Right cardiac atrium (tissue), 5 donors: ENCODE results near the gene ARHGEF33. TPM values are rescaled to one million over a fixed set of nuclear protein-coding genes. Genes with fewer than 3 reads are reported as not detected.
A peak's percentile ranks its signal among the peaks of the same experiment; 100 is the strongest.

Experiments used
- ATAC-seq, 2 donors: fragments of 200-7000 bp; cut with Tn5 transposase; one replicate each; pipeline versions ENCODE4 v1.8.0 to v1.9.1; 2020; ENCODE audit warnings: moderate library complexity in 2 of 2, mild to moderate bottlenecking in 1 of 2
- DNase-seq, 3 donors: peaks; one replicate each; pipeline ENCODE4 v3.0.0-alpha.2; 2020
- H3K27ac ChIP-seq: one replicate; pipeline ENCODE4 v1.5.1; 2013; ENCODE audit warnings: mild to moderate bottlenecking, low read length, control low read depth, moderate library complexity
- H3K27me3 ChIP-seq: one replicate; pipeline ENCODE4 v1.6.1; 2013; ENCODE audit not compliant: control insufficient read depth, insufficient read depth
- H3K4me1 ChIP-seq: one replicate; pipeline ENCODE4 v1.6.1; 2013; ENCODE audit warnings: low read length; ENCODE audit not compliant: control insufficient read depth, insufficient read depth
- H3K4me3 ChIP-seq: one replicate; pipeline ENCODE4 v1.5.1; 2013; ENCODE audit warnings: low read length, control low read depth
- H3K9me3 ChIP-seq: one replicate; pipeline ENCODE4 v1.6.1; 2013; ENCODE audit warnings: low read length; ENCODE audit not compliant: control insufficient read depth
- WGBS: extraction: QIAGEN DNeasy Blood & Tissue Kit; methylation state at CpG from one replicate; pipeline ENCODE4 v1.1.7; 2013; 5-methylcytosine and 5-hydroxymethylcytosine counted together
- intact Hi-C, 4 donors: fragments of 100-400 bp; cut with DNase I; formaldehyde crosslinking; loops; one replicate each; pipeline versions ENCODE4 v1.11.0 to v1.14.0; 2022 to 2023
- polyA plus RNA-seq: library from polyadenylated mRNA; stranded (reverse); fragments of 200-250 nt; gene quantifications from one replicate; pipeline ENCODE4 v1.2.3, GENCODE V29; 2013
- total RNA-seq, 4 donors: library from RNA; stranded (reverse); fragmentation: NEBNext Ultra II Directional; extraction: Animal tissue kit (Norgen Biotek cat#: 25700); gene quantifications; one replicate each; pipeline ENCODE4 v1.2.1, GENCODE V29; 2021
- donor health status: healthy with polysubstance abuse.
- donor health status: DM: no; HTN: yes; CAD: no.
- donor health status: DM: no; HTN: no; CAD: no.
- donor health status: DM: no; HTN: yes; CAD: no; lungs with severe emphysema.
- donor health status: DM: yes; HTN: yes; CAD: no.

Gene ARHGEF33
- total and polyA plus RNA-seq, 5 donors, result 0.29 to 1.5 (median 0.41) TPM

DNA sequence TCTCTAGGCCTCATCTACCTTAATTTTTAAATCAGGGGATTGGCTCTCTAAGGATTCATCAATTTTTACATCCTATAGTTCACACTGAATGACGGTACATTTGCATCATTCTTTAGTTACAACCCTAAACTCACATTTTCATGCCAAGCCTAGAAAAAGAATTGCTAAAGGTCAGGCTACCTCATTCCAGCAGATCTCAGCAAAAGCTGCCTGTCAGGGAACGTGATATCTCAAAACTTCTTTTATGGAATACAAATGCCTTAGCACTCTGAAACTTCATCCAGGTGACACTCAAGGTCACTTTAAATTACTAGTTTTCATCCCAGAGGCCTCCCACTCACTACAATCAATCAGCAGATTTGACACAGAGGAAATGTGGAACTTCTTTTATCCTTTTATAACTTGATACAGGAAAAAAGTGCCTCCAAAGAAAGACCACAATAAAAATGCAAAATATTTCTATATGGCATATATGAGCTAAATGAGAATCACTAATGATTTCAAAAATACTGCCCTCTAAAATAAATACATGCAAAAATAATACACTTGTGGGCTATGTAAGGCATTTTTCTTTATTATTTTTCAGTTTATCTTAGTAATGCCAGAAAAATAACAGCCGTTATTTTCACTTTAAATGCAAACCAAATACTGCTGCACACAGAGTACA lies 91.5 kb downstream of the ARHGEF33 start:
- Histone ChIP-seq H3K4me3 (no peak overlapping the region), H3K27ac (no peak overlapping the region), H3K4me1 (no peaks in the 10 kb centered on the region), H3K9me3 (no peaks in the 10 kb centered on the region), H3K27me3 (no peaks in the 10 kb centered on the region)
- WGBS, result 94% methylated on average over 3 of the region's 3 CpGs
- ATAC-seq, result no peak
- DNase-seq, result no peak
- intact Hi-C loops, result no loop called here

GRCh38 chr2:38981670-38982357 lies 92.1 kb downstream of the ARHGEF33 start:
- no peaks in the 10 kb centered on the region for H3K9me3 ChIP-seq
- 96% methylated on average over 8 of the region's 8 CpGs for WGBS
- DNase-seq (no peak), ATAC-seq (no peak)
- H3K27ac ChIP-seq, result no peak overlapping the region
- intact Hi-C loops, result no loop called here
- no peaks in the 10 kb centered on the region for H3K27me3 ChIP-seq
- no peaks in the 10 kb centered on the region for H3K4me1 ChIP-seq
- no peak overlapping the region for H3K4me3 ChIP-seq

DNA sequence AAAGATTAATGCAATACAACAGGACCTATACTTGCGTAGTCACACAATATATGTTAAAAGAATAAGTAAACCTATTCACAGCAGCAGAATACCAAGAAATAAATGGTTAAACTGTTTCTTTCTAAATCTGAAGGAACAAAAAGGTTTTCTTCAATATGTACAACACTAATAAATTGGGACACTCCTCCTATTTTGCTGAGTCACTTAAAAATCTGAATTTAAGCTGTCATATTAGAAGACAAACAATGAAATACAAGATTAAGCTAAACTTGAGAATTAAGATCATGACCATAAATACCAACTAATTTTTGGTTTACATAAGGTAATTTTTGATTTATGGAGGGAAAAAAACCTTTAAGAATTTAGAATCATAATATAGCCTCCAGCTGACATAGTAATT lies 92.8 kb downstream of the ARHGEF33 start:
- no peak overlapping the region for H3K4me3 ChIP-seq
- no peak for ATAC-seq
- H3K9me3 ChIP-seq, result no peaks in the 10 kb centered on the region
- intact Hi-C loops, result no loop called here
- no peak overlapping the region for H3K27ac ChIP-seq
- H3K27me3 ChIP-seq, result no peaks in the 10 kb centered on the region
- H3K4me1 ChIP-seq, result no peaks in the 10 kb centered on the region
- DNase-seq, result no peak
- 99% methylated on average over 1 of the region's 1 CpG for WGBS

DNA sequence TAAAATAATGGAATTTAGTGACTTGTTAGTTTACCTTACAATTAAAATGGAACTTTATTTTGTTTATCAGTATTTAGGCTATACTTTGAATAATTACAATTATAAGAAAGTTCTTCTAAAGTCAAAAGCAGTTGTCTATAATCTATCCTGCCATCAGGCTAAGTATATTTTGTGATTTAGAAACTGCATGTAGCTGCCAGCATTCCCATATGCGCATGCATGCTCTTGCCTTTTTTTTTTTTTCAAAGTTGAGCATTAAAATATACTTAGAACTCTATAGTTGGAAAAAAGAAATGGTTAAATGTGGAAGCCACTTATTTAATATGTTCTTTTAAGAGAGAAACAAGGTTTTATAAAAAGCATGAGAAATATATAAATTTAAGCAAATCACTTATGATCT lies 99.0 kb downstream of the ARHGEF33 start:
- Histone ChIP-seq H3K27ac (no peak overlapping the region), H3K4me3 (no peak overlapping the region), H3K4me1 (peaks cover 1% of the 10 kb centered on the region), H3K9me3 (no peaks in the 10 kb centered on the region), H3K27me3 (no peaks in the 10 kb centered on the region)
- no peak for DNase-seq
- intact Hi-C loops, result no loop called here
- no peak for ATAC-seq
- 96% methylated on average over 1 of the region's 1 CpG for WGBS

GRCh38 chr2:38991899-38992298 lies 102.2 kb downstream of the ARHGEF33 start:
- Histone ChIP-seq H3K27me3 (no peaks in the 10 kb centered on the region), H3K4me1 (peaks cover 1% of the 10 kb centered on the region), H3K9me3 (no peaks in the 10 kb centered on the region), H3K27ac (no peak overlapping the region), H3K4me3 (no peak overlapping the region)
- 82% methylated on average over 2 of the region's 2 CpGs for WGBS
- DNase-seq (no peak), ATAC-seq (no peak)
- intact Hi-C loops, result no loop called here

GRCh38 chr2:38997781-38998180 lies 108.1 kb downstream of the ARHGEF33 start:
- Histone ChIP-seq H3K9me3 (no peaks in the 10 kb centered on the region), H3K4me3 (no peak overlapping the region), H3K27me3 (no peaks in the 10 kb centered on the region), H3K27ac (no peak overlapping the region), H3K4me1 (peaks cover 1% of the 10 kb centered on the region)
- ATAC-seq, result no peak
- no peak for DNase-seq
- WGBS, result 51% methylated on average over 4 of the region's 4 CpGs
- intact Hi-C loops, result no loop called here

DNA sequence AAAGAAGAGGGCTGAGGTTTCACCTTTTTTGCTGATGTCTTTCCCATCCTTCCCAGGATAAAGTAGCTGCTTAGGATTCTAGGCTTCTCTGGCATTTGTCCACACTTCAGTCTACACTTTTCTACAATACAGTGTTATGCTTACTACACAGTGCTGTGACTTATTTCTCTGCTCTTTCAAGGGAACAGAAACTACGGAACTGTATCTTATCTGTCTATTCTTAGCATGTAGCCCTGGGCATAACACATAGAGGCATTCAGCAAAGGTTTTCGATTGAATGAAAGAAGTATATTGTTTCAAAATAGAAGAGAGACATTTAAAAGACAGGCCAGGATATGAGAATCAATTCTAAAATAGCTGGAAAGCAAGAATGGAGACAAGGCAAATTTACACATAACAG lies 110.9 kb downstream of the ARHGEF33 start:
- Histone ChIP-seq H3K4me3 (no peak overlapping the region), H3K9me3 (no peaks in the 10 kb centered on the region), H3K27me3 (no peaks in the 10 kb centered on the region), H3K27ac (no peak overlapping the region), H3K4me1 (no peaks in the 10 kb centered on the region)
- DNase-seq, result no peak
- 46% methylated on average over 2 of the region's 2 CpGs for WGBS
- ATAC-seq, result peak; percentile 39 to 40
- intact Hi-C loops, result no loop called here

DNA sequence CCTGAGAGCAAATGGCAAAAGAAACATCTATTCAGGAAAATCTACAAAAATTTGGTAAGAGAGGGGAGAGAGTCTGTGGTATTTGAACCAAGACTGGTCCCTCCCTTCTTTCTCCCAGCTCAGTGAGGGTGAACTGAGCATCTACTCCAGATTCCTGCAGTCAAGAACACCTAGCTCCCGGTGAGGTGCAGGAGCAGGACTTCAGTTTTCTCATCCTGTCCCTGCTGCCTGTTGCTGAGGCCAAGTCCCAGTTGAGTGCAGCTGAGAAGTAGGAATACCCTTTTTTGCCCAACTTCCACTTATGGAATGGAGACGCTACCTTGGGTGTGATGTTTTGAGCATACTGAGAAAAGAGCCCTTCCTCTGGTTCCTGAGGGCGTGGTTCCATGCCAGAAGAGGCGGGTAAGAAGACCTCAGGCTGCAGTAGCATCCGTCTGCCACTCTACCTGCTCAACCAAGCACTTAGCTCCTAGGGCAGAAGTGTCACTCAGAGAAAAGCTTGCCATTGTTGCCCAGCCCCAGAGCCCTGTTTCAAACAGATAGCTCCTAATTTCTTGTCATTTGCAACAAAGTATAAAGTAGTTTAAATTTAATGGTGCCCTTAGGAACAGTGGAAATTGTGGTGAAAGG lies 118.3 kb downstream of the ARHGEF33 start:
- no peak for ATAC-seq
- intact Hi-C loops, result no loop called here
- 89% methylated on average over 5 of the region's 5 CpGs for WGBS

GRCh38 chr2:39008665-39009064 lies 119.0 kb downstream of the ARHGEF33 start:
- DNase-seq (no peak), ATAC-seq (no peak)
- Histone ChIP-seq H3K27me3 (no peaks in the 10 kb centered on the region), H3K9me3 (no peaks in the 10 kb centered on the region), H3K27ac (no peak overlapping the region), H3K4me3 (no peak overlapping the region), H3K4me1 (no peaks in the 10 kb centered on the region)
- 91% methylated on average over 1 of the region's 1 CpG for WGBS
- intact Hi-C loops, result no loop called here

More for the DNA sequence above, 118.3 kb downstream of the ARHGEF33 start:
- Histone ChIP-seq H3K4me3 (no peak overlapping the region), H3K27ac (no peak overlapping the region), H3K4me1 (no peaks in the 10 kb centered on the region), H3K27me3 (no peaks in the 10 kb centered on the region), H3K9me3 (no peaks in the 10 kb centered on the region)
- no peak for DNase-seq

DNA sequence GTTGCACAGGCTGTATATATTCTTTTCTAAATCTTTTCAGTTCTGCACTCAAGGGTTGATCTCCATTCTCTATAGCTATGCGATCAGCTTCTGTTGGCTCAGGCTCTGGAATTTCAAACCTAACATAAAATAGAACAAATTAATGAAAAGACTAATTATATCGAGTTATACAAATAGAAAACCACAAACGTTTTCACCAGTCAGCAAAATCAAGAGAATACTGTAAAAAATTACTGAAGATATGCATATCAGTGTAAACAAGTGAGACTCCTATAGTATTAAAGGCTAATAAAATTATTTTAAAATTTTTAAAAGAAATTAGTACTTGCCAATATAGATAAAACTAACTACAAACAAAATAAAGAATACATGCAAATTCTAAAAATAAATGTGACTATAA lies 124.2 kb downstream of the ARHGEF33 start:
- no peak overlapping the region for H3K27ac ChIP-seq
- intact Hi-C loops, result no loop called here
- ATAC-seq (no peak), DNase-seq (no peak)
- no peaks in the 10 kb centered on the region for H3K9me3 ChIP-seq
- 89% methylated on average over 3 of the region's 3 CpGs for WGBS
- H3K27me3 ChIP-seq, result no peaks in the 10 kb centered on the region
- H3K4me1 ChIP-seq, result no peaks in the 10 kb centered on the region
- no peak overlapping the region for H3K4me3 ChIP-seq

DNA sequence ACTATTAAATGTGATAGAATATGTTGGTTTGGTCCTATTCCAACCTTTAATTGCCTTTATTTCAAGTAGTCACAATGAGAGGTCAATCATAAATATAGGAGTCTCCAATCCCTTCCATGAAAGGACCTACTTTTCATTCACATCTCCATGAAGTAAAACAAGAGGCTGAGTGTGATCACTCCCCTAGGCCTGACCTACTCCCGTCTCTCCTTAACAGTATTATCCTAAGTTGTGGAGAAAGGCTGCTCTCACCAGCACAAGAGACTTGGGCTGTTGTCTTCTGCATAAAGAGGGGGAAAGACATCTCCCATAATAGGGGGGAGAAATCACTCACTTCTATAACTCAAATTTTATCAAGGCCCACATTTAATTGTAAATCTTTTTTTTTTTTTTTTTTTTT lies 125.7 kb downstream of the ARHGEF33 start:
- intact Hi-C loops, result no loop called here
- WGBS, result 85% methylated on average over 1 of the region's 1 CpG

More for the DNA sequence above, 125.7 kb downstream of the ARHGEF33 start:
- Histone ChIP-seq H3K27me3 (no peaks in the 10 kb centered on the region), H3K4me3 (no peak overlapping the region), H3K9me3 (no peaks in the 10 kb centered on the region), H3K27ac (no peak overlapping the region), H3K4me1 (no peaks in the 10 kb centered on the region)
- ATAC-seq, result no peak
- no peak for DNase-seq
